ENCODE results near the gene RAB8B. TPM values are rescaled to one million over a fixed set of nuclear protein-coding genes. Genes with fewer than 3 reads are reported as not detected.
A peak's percentile ranks its signal among the peaks of the same experiment; 100 is the strongest.

RAB8B gene
- total and polyA plus RNA-seq, 7 donors = 2.5 to 18.1 (median 5.4) TPM

DNA sequence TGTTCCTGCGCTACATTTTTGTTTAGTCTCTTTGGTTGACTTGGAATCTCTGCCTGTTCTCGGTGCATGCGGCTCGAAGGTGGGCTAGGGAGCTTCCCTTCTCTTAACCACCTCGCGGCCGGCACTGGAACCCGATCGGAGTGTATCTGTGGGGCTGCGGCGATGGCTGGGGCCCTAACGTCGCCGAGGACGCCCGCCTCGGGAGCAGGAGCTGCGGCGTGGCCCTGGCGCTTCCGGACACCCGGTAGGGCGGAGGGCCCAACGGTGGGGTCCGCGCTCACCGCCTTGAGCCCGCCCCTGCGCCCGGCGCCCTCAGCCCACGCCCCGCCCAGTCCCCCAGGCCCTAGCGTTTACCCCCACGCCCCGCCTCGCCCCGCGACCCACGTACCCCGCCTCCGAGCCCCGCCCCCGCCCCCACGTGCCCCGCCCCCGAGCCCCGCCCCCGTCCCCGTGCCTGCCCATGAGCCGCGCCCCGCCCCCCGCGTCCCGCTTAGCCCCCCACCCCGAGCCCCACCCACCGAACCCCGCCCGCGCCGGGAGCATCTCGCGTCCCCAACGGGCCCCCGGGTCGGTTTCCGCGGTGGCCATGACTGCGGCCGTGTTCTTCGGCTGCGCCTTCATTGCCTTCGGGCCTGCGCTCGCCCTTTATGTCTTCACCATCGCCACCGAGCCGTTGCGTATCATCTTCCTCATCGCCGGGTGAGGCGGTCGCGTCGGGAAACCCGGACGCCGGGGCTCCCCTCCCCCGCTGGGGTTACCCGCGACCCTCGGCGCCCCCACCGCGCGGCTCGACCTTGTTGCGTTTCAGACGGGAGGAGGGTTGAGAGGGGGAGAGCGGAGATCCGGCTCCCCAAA is 87.9 kb downstream of the RAB8B start, which contains the start of gene APH1B:
TSS of gene APH1B (plus strand) at position 568 of the 855 bp plus-strand sequence. CDS start at position 587, 19 bp downstream.
- H3K9me3 ChIP-seq = no peaks in the 10 kb centered on the region
- peak within 1 kb of the TSS; percentile 91 for H3K4me3 ChIP-seq
- intact Hi-C loops (cut with DNase I) = loop anchor here in 1 of 2 donors (5.0 to 10.0 kb wide), 2 partner anchors 85 to 122 kb away; partner anchors contain the start of gene RPS27L
- peaks cover 0 to 10% of the 10 kb centered on the region in 2 donors for H3K36me3 ChIP-seq (ENCODE audit: insufficient read depth in 1 of 2, low read depth in 1 of 2)
- DNase-seq = peak; percentile 85 to 91
- peak; percentile 89 to 94 (median 91) for ATAC-seq
- peak within 1 kb of the TSS; percentile 84 for H3K27ac ChIP-seq
- H3K4me1 ChIP-seq = no peaks in the 10 kb centered on the region
- WGBS, 3 donors = 0 to 1% (median 0%) methylated on average over 41 to 102 of the region's 102 CpGs
- H3K27me3 ChIP-seq (ENCODE audit: insufficient read depth in 3 of 3, low read length in 2 of 3) = no peaks in the 10 kb centered on the region
- TF ChIP-seq CTCF (IDR thresholded peaks at IDR 0.05) = no peak

GRCh38 chr15:63277893-63278456 is 88.6 kb downstream of the RAB8B start:
- WGBS, 3 donors = 9 to 13% (median 12%) methylated on average over 17 of the region's 17 CpGs
- TF ChIP-seq CTCF (IDR thresholded peaks at IDR 0.05) = no peak
- peak in 1 of 4 donors; percentile 16 for ATAC-seq

DNA sequence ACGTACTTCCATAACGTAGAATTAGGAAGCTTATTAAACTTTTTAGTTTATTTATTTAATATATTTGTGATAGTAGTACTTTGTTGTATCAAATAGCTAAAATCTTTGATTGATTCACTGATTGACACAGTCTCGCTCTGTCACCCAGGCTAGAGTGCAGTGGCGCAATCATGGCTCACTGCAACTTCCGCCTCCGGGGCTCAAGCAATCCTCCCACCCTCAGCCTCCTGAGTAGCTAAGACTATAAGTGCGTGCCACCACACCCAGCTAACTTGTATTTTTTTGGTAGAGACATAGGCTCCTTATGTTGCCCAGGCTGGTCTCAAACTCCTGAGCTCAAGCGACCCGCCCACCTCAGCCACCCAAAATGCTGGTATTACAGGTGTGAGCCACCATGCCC is 93.7 kb downstream of the RAB8B start:
- intact Hi-C loops (cut with DNase I) = no loop called here

More at GRCh38 chr15:63277893-63278456, 88.6 kb downstream of the RAB8B start:
- peak overlapping the region; percentile 84 for H3K27ac ChIP-seq
- intact Hi-C loops (cut with DNase I) = loop anchor here in 1 of 2 donors (5.0 to 10.0 kb wide), 2 partner anchors 86 to 123 kb away; partner anchors contain the start of gene RPS27L
- H3K4me3 ChIP-seq = peak overlapping the region; percentile 91
- peaks cover 0 to 10% of the 10 kb centered on the region in 2 donors for H3K36me3 ChIP-seq (ENCODE audit: insufficient read depth in 1 of 2, low read depth in 1 of 2)
- DNase-seq = no peak
- H3K4me1 ChIP-seq = no peaks in the 10 kb centered on the region
- no peaks in the 10 kb centered on the region for H3K27me3 ChIP-seq (ENCODE audit: insufficient read depth in 3 of 3, low read length in 2 of 3)
- no peaks in the 10 kb centered on the region for H3K9me3 ChIP-seq

DNA sequence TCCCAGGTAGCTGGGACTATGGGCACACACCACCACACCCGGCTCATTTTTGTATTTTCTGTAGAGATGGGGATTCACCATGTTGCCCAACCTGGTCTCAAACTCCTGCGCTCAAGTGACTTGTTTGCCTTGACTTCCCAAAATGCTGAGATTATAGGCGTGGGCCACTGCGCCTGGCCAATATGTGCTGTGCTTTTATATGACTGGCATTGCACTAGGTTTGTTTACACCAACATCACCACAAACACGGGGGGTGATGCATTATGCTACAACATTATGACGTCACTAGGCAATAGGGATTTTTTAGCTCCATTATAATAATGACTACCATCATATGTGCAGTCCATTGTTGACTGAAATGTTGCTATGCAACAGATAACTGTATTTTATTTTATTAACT is 94.9 kb downstream of the RAB8B start:
- Histone ChIP-seq H3K4me1 (no peaks in the 10 kb centered on the region), H3K4me3 (no peak overlapping the region), H3K36me3 (ENCODE audit: insufficient read depth in 1 of 2, low read depth in 1 of 2) (peaks cover 2 to 34% of the 10 kb centered on the region in 2 donors), H3K9me3 (no peaks in the 10 kb centered on the region), H3K27me3 (ENCODE audit: insufficient read depth in 3 of 3, low read length in 2 of 3) (no peaks in the 10 kb centered on the region), H3K27ac (no peak overlapping the region)
- WGBS, 3 donors = 93 to 97% (median 94%) methylated on average over 6 of the region's 6 CpGs
- intact Hi-C loops (cut with DNase I) = no loop called here
- TF ChIP-seq CTCF (IDR thresholded peaks at IDR 0.05) = no peak
- ATAC-seq = no peak
- DNase-seq = no peak

More for the DNA sequence above, 93.7 kb downstream of the RAB8B start:
- Histone ChIP-seq H3K9me3 (no peaks in the 10 kb centered on the region), H3K27me3 (ENCODE audit: insufficient read depth in 3 of 3, low read length in 2 of 3) (no peaks in the 10 kb centered on the region), H3K27ac (no peak overlapping the region), H3K4me1 (no peaks in the 10 kb centered on the region), H3K36me3 (ENCODE audit: insufficient read depth in 1 of 2, low read depth in 1 of 2) (peaks cover 2 to 34% of the 10 kb centered on the region in 2 donors), H3K4me3 (no peak overlapping the region)
- no peak for TF ChIP-seq CTCF (IDR thresholded peaks at IDR 0.05)
- WGBS, 3 donors = 88 to 90% (median 89%) methylated on average over 9 of the region's 9 CpGs
- DNase-seq (peak in 1 of 2 donors; percentile 66), ATAC-seq (no peak)

Data from psoas muscle (tissue), 8 donors.